ENCODE results near the gene SIGLEC8. TPM values are rescaled to one million over a fixed set of nuclear protein-coding genes. Genes with fewer than 3 reads are reported as not detected.

SIGLEC8 gene
- total RNA-seq, 1 donor from 2014 or later: not detected

GRCh38 chr19:51431124-51431523 lies 27.1 kb downstream of the SIGLEC8 start:
- TF ChIP-seq, protein P1, sequence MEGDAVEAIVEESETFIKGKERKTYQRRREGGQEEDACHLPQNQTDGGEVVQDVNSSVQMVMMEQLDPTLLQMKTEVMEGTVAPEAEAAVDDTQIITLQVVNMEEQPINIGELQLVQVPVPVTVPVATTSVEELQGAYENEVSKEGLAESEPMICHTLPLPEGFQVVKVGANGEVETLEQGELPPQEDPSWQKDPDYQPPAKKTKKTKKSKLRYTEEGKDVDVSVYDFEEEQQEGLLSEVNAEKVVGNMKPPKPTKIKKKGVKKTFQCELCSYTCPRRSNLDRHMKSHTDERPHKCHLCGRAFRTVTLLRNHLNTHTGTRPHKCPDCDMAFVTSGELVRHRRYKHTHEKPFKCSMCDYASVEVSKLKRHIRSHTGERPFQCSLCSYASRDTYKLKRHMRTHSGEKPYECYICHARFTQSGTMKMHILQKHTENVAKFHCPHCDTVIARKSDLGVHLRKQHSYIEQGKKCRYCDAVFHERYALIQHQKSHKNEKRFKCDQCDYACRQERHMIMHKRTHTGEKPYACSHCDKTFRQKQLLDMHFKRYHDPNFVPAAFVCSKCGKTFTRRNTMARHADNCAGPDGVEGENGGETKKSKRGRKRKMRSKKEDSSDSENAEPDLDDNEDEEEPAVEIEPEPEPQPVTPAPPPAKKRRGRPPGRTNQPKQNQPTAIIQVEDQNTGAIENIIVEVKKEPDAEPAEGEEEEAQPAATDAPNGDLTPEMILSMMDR (IDR thresholded peaks at IDR 0.05): no peak
- TF ChIP-seq EZH2 (IDR thresholded peaks at IDR 0.05) (no peak), EZH2phosphoT487 (IDR thresholded peaks at IDR 0.05) (no peak)
- no peaks in the 10 kb centered on the region for H3K36me3 ChIP-seq
- no peaks in the 10 kb centered on the region for H3K4me1 ChIP-seq
- H3K4me2 ChIP-seq: no peak overlapping the region
- H4K20me1 ChIP-seq (ENCODE audit: low read depth): no peaks in the 10 kb centered on the region
- no peak overlapping the region for H3K27ac ChIP-seq
- no peaks in the 10 kb centered on the region for H3F3A ChIP-seq (ENCODE audit: low read depth)
- H2AFZ ChIP-seq (replicated peaks): no peak overlapping the region
- Mint-ChIP-seq H3K4me1 (no peaks in the 10 kb centered on the region), H3K9me3 (no peaks in the 10 kb centered on the region), H3K27ac (no peak overlapping the region), H3K36me3 (no peaks in the 10 kb centered on the region), H3K27me3 (ENCODE audit: insufficient read depth, low read depth) (peaks cover 6% of the 10 kb centered on the region), H3K4me3 (no peak overlapping the region)
- H3K27me3 ChIP-seq: peaks cover 13% of the 10 kb centered on the region
- H3K4me3 ChIP-seq: no peak overlapping the region
- no peak for DNase-seq (ENCODE audit: low spot score)
- no peaks in the 10 kb centered on the region for H3K9me3 ChIP-seq (ENCODE audit: low read depth)
- H3K9ac ChIP-seq: no peak overlapping the region
- H3K79me2 ChIP-seq (ENCODE audit: low read depth): no peaks in the 10 kb centered on the region

GRCh38 chr19:51430221-51430620 lies 28.0 kb downstream of the SIGLEC8 start:
- no peak overlapping the region for H3K4me3 Mint-ChIP-seq
- H3K9me3 Mint-ChIP-seq: no peaks in the 10 kb centered on the region
- no peaks in the 10 kb centered on the region for H3F3A ChIP-seq (ENCODE audit: low read depth)
- no peak overlapping the region for H3K4me2 ChIP-seq
- H3K27me3 ChIP-seq: peaks cover 13% of the 10 kb centered on the region
- no peaks in the 10 kb centered on the region for H3K36me3 ChIP-seq
- no peaks in the 10 kb centered on the region for H3K4me1 ChIP-seq
- no peak overlapping the region for H3K27ac Mint-ChIP-seq
- no peaks in the 10 kb centered on the region for H3K9me3 ChIP-seq (ENCODE audit: low read depth)
- H3K27ac ChIP-seq: no peak overlapping the region
- no peak overlapping the region for H3K9ac ChIP-seq
- peaks cover 8% of the 10 kb centered on the region for H3K27me3 Mint-ChIP-seq (ENCODE audit: insufficient read depth, low read depth)
- H3K4me1 Mint-ChIP-seq: no peaks in the 10 kb centered on the region
- no peak overlapping the region for H2AFZ ChIP-seq (replicated peaks)
- no peaks in the 10 kb centered on the region for H4K20me1 ChIP-seq (ENCODE audit: low read depth)
- no peak overlapping the region for H3K4me3 ChIP-seq
- no peak for DNase-seq (ENCODE audit: low spot score)
- TF ChIP-seq EZH2phosphoT487 (IDR thresholded peaks at IDR 0.05) (no peak), EZH2 (IDR thresholded peaks at IDR 0.05) (no peak)
- TF ChIP-seq, protein P1 (IDR thresholded peaks at IDR 0.05): no peak
- no peaks in the 10 kb centered on the region for H3K79me2 ChIP-seq (ENCODE audit: low read depth)
- no peaks in the 10 kb centered on the region for H3K36me3 Mint-ChIP-seq

DNA sequence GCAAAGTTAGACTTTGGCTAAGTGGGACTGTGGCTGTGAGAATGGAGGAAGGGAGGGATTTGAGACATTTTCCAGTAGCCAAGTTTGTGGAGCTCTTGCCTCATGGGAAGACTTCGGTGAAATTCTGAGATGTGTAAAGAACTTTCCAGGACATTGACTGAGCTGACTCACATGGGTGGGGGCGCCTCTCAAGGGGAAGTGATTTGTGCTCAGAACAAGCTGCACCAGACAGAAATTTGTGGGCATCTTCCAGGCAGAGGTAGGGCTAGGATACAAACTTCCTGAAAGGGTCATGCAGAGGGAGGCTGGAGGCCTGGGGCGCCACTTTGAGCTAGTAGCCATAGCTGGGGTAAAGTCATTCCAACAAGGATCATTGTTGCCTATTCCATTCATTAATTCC lies 31.1 kb downstream of the SIGLEC8 start:
- Mint-ChIP-seq H3K4me3 (no peak overlapping the region), H3K27ac (no peak overlapping the region), H3K27me3 (ENCODE audit: insufficient read depth, low read depth) (peaks cover 11% of the 10 kb centered on the region), H3K4me1 (no peaks in the 10 kb centered on the region), H3K36me3 (no peaks in the 10 kb centered on the region), H3K9me3 (no peaks in the 10 kb centered on the region)
- H3K9me3 ChIP-seq (ENCODE audit: low read depth): no peaks in the 10 kb centered on the region
- no peaks in the 10 kb centered on the region for H3K36me3 ChIP-seq
- H3K4me2 ChIP-seq: no peak overlapping the region
- TF ChIP-seq EZH2 (IDR thresholded peaks at IDR 0.05): no peak
- TF ChIP-seq, protein P1 (IDR thresholded peaks at IDR 0.05): no peak
- no peak for TF ChIP-seq EZH2phosphoT487 (IDR thresholded peaks at IDR 0.05)
- no peaks in the 10 kb centered on the region for H3K79me2 ChIP-seq (ENCODE audit: low read depth)
- H3K27me3 ChIP-seq: peaks cover 10% of the 10 kb centered on the region
- H4K20me1 ChIP-seq (ENCODE audit: low read depth): no peaks in the 10 kb centered on the region
- no peak overlapping the region for H3K9ac ChIP-seq
- H3F3A ChIP-seq (ENCODE audit: low read depth): no peaks in the 10 kb centered on the region
- H2AFZ ChIP-seq (replicated peaks): no peak overlapping the region
- H3K27ac ChIP-seq: no peak overlapping the region
- no peaks in the 10 kb centered on the region for H3K4me1 ChIP-seq
- no peak overlapping the region for H3K4me3 ChIP-seq
- DNase-seq (ENCODE audit: low spot score): no peak
